Fibroblast of lung (primary cell): ENCODE measurements around the gene WT1. TPM values are rescaled to one million over a fixed set of nuclear protein-coding genes. Genes with fewer than 3 reads are reported as not detected.

Experiments used
- DNase-seq, 2 donors: peaks; one replicate each; pipeline versions ENCODE4 v3.0.0 to v3.0.0-alpha.2; 2010; ENCODE audit warnings: low read depth in 2 of 2
- H2AFZ ChIP-seq: 2 replicates; pipeline ENCODE4 v1.5.1; 2012; ENCODE audit warnings: low read length, control low read depth, inconsistent platforms
- H3K27ac ChIP-seq: 2 replicates; pipeline ENCODE4 v1.5.1; 2011; ENCODE audit warnings: low read length, control low read depth; ENCODE audit not compliant: insufficient read depth
- H3K27me3 ChIP-seq: 2 replicates; pipeline ENCODE4 v1.5.1; 2011; ENCODE audit warnings: mild to moderate bottlenecking, low read length; ENCODE audit not compliant: control insufficient read depth, insufficient read depth
- H3K36me3 ChIP-seq: 2 replicates; pipeline ENCODE4 v1.5.1; 2011; ENCODE audit warnings: low read length; ENCODE audit not compliant: control insufficient read depth, insufficient read depth
- H3K4me1 ChIP-seq: 2 replicates; pipeline ENCODE4 v1.5.1; 2011; ENCODE audit warnings: low read length; ENCODE audit not compliant: control insufficient read depth, insufficient read depth; ENCODE audit errors: extremely low read depth
- H3K4me2 ChIP-seq: 2 replicates; pipeline ENCODE4 v1.5.1; 2011; ENCODE audit warnings: low read length, control low read depth; ENCODE audit not compliant: insufficient read depth; ENCODE audit errors: extremely low read depth
- H3K4me3 ChIP-seq, 4 experiments: fragments of 200-600 bp in 1 of 4; sonication (generic) in 1 of 4; replicated peaks in 1 of 4; 2 replicates each; pipeline ENCODE4 v1.5.1; 2011 to 2016; ENCODE audit warnings: low read length in 4 of 4, low read depth in 3 of 4, mild to moderate bottlenecking in 3 of 4, control low read depth in 2 of 4, inconsistent platforms in 1 of 4, mixed read lengths in 1 of 4; ENCODE audit not compliant: insufficient read depth in 1 of 4; ENCODE audit errors: control extremely low read depth in 1 of 4
- H3K79me2 ChIP-seq: 2 replicates; pipeline ENCODE4 v1.5.1; 2012; ENCODE audit warnings: mild to moderate bottlenecking, low read length, inconsistent platforms; ENCODE audit not compliant: control insufficient read depth, insufficient read depth
- H3K9ac ChIP-seq: 2 replicates; pipeline ENCODE4 v1.5.1; 2011; ENCODE audit warnings: mild to moderate bottlenecking, low read length, control low read depth; ENCODE audit not compliant: insufficient read depth
- H3K9me3 ChIP-seq: 2 replicates; pipeline ENCODE4 v1.5.1; 2012; ENCODE audit warnings: low read depth, low read length; ENCODE audit not compliant: control insufficient read depth, insufficient read depth
- H4K20me1 ChIP-seq: 2 replicates; pipeline ENCODE4 v1.5.1; 2011; ENCODE audit warnings: low read length; ENCODE audit not compliant: control insufficient read depth, insufficient read depth; ENCODE audit errors: extremely low read depth
- CTCF ChIP-seq, 2 donors: IDR thresholded peaks in 1 of 2; conservative IDR thresholded peaks in 1 of 2; 1 replicate in 1 of 2; 2 replicates in 1 of 2; pipeline ENCODE4 v1.5.1; 2011 to 2012; ENCODE audit warnings: low read length in 2 of 2, control low read depth in 1 of 2, inconsistent platforms in 1 of 2, low read depth in 1 of 2, mild to moderate bottlenecking in 1 of 2
- EZH2 ChIP-seq: IDR thresholded peaks from 2 replicates; pipeline ENCODE4 v1.5.1; 2012; ENCODE audit warnings: low read length, control low read depth, mild to moderate bottlenecking; ENCODE audit errors: missing control alignments
- polyA plus RNA-seq, 2 donors: library from polyadenylated mRNA; depleted of rRNA in 1 of 2; stranded (reverse) in 1 of 2; unstranded in 1 of 2; fragments of >200 nt; gene quantifications; 2 replicates each; pipeline ENCODE4 v1.2.1, GENCODE V29; 2011 to 2012; ENCODE audit warnings: missing spikeins in 1 of 2
- total RNA-seq: library from RNA; depleted of rRNA; stranded (reverse); fragments of >200 nt; gene quantifications from 2 replicates; pipeline ENCODE4 v1.2.1, GENCODE V29; 2014

WT1 gene
- total and polyA plus RNA-seq, 2 donors (not counting 1 experiment from before 2014, with no cell fraction given) = not detected

GRCh38 chr11:32456864-32457263, 21.5 kb upstream of the WT1 start:
- H3K27me3 ChIP-seq = no peaks in the 10 kb centered on the region
- no peaks in the 10 kb centered on the region for H4K20me1 ChIP-seq
- no peaks in the 10 kb centered on the region for H3K79me2 ChIP-seq
- no peak overlapping the region for H3K4me3 ChIP-seq
- no peak overlapping the region for H3K27ac ChIP-seq
- H3K36me3 ChIP-seq = no peaks in the 10 kb centered on the region
- no peak for TF ChIP-seq CTCF (conservative IDR thresholded peaks at IDR 0.05 in 1 of 2, IDR thresholded peaks at IDR 0.05 in 1 of 2; ENCODE audit: low read depth in 1 of 2, low read length in 2 of 2)
- no peak for DNase-seq
- no peaks in the 10 kb centered on the region for H3K4me1 ChIP-seq
- no peaks in the 10 kb centered on the region for H3K9me3 ChIP-seq
- no peak overlapping the region for H3K9ac ChIP-seq
- no peak overlapping the region for H3K4me2 ChIP-seq
- no peak overlapping the region for H2AFZ ChIP-seq

GRCh38 chr11:32454993-32455392, 19.7 kb upstream of the WT1 start:
- H3K27ac ChIP-seq = no peak overlapping the region
- no peaks in the 10 kb centered on the region for H3K27me3 ChIP-seq
- no peaks in the 10 kb centered on the region for H3K9me3 ChIP-seq
- no peak overlapping the region for H3K4me2 ChIP-seq
- H3K36me3 ChIP-seq = no peaks in the 10 kb centered on the region
- TF ChIP-seq EZH2 (no peak), CTCF (conservative IDR thresholded peaks at IDR 0.05 in 1 of 2, IDR thresholded peaks at IDR 0.05 in 1 of 2; ENCODE audit: low read depth in 1 of 2, low read length in 2 of 2) (no peak)
- no peak overlapping the region for H3K9ac ChIP-seq
- no peak for DNase-seq
- H3K4me1 ChIP-seq = no peaks in the 10 kb centered on the region
- H2AFZ ChIP-seq = no peak overlapping the region
- H3K79me2 ChIP-seq = no peaks in the 10 kb centered on the region
- no peaks in the 10 kb centered on the region for H4K20me1 ChIP-seq
- no peak overlapping the region for H3K4me3 ChIP-seq

GRCh38 chr11:32451808-32452207, 16.5 kb upstream of the WT1 start:
- H4K20me1 ChIP-seq = no peaks in the 10 kb centered on the region
- no peak overlapping the region for H3K4me3 ChIP-seq
- H3K9me3 ChIP-seq = no peaks in the 10 kb centered on the region
- H3K36me3 ChIP-seq = no peaks in the 10 kb centered on the region
- no peaks in the 10 kb centered on the region for H3K79me2 ChIP-seq
- DNase-seq = no peak
- H3K4me1 ChIP-seq = no peaks in the 10 kb centered on the region
- H2AFZ ChIP-seq = no peak overlapping the region
- H3K27ac ChIP-seq = no peak overlapping the region
- H3K4me2 ChIP-seq = no peak overlapping the region
- no peaks in the 10 kb centered on the region for H3K27me3 ChIP-seq
- TF ChIP-seq CTCF (conservative IDR thresholded peaks at IDR 0.05 in 1 of 2, IDR thresholded peaks at IDR 0.05 in 1 of 2; ENCODE audit: low read depth in 1 of 2, low read length in 2 of 2) (no peak), EZH2 (no peak)
- no peak overlapping the region for H3K9ac ChIP-seq
